NOMO-1 (cell line): ENCODE results near the gene TGFB1I1.

Source experiments
- DNase-seq, 2 experiments: peaks; one replicate each; lab custom pipeline; 2025; ENCODE audit not compliant: unreplicated experiment in 2 of 2; lab: John Stamatoyannopoulos, UW

Gene TGFB1I1

DNA sequence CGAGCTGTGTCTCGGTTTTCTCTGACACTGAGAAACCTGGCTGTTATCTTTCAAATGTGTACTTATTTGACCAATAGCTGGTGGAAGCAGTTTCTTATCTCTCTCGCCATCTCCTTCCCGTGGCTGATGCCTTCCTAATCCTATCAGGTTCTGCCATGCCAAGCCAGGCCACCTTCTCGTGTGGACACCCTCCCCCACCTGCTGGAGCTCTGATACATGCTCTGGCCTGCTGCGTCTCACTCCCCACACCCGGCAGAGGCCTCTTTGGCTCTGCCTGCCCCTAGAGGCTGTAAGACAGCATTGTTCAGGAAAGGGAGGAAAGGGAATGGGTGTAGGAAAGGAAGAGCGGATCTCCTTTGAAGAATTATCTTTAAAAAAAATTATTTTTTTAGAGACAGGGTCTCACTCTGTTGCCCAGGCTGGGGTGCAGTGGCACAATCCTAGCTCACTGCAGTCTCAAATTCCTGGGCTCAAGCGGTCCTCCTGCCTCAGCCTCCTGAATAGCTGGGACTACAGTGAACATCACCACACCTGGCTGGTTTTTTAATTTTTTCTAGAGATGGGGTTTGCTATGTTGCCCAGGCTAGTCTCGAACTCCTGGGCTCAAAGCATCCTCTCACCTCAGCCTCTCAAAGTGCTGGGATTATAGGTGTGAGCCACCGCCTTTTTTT, 20.1 kb upstream of the TGFB1I1 start:
- DNase-seq, result peak in 1 of 2 experiments; percentile 30

DNA sequence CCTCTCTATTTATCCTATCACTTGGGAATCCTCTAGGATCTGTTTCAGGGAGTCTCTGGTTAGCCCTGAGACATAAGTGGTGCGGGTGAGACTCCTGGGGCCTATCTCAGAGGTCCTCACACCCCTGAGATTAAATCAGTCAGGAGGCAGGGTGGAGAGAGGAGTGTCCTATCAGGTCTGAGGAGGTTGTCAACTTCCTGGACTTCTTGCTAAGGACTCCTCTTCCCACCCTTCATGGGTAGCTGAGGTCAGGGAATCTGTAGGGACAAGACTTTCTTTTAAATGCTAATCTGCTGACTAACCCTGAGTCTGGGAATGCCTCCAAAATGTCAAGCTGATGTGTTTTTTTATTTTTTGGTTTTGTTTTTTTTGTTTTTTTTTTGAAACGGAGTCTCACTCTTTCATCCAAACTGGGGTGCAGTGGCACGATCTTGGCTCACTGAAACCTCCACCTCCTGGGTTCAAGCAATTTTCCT, 19.3 kb upstream of the TGFB1I1 start:
- DNase-seq, result no peak

DNA sequence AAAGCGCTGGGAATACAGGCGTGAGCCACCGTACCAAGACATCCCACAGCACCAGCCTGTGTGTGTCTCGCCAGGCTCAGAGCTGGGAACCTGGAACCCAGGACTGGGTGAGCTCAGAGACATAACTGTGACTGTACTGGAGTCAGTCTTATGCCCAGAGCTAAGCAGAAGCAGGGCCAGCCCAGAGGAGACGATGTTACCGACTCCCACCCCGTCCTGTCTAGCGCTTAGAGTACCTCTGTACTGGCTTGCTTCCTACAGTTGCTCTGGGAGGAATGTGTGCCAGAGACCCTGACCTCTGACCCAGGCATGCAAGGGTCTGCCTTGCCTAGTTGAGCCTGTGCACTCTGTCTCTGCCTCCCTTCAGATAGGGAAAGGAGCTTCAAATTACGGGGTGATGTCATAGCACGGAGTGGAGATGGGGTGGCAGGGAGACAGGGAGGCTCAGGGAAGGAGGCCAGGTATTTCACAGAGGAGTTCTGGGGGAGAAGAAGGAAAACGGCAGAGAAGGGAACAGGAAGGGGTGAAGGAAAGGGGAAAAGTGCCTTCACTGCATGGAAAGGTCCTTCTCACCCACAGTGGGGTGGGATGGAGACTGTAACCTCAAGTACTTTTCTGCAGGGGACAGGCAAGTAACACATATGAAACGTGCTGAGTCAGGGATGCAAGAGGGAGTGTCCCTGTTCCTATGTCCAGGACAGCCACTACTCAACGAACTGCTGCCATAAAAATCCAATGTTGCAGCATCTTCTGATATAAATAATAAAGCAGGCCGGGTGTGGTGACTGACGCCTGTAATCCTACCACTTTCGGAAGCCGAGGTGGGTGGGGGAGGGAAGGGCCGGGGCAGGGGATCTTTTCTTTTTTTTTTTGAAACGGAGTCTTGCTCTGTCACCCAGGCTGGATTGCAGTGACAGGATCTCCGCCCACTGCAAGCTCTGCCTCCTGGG, 18.4 kb upstream of the TGFB1I1 start:
- peak; percentile 17 to 47 for DNase-seq

DNA sequence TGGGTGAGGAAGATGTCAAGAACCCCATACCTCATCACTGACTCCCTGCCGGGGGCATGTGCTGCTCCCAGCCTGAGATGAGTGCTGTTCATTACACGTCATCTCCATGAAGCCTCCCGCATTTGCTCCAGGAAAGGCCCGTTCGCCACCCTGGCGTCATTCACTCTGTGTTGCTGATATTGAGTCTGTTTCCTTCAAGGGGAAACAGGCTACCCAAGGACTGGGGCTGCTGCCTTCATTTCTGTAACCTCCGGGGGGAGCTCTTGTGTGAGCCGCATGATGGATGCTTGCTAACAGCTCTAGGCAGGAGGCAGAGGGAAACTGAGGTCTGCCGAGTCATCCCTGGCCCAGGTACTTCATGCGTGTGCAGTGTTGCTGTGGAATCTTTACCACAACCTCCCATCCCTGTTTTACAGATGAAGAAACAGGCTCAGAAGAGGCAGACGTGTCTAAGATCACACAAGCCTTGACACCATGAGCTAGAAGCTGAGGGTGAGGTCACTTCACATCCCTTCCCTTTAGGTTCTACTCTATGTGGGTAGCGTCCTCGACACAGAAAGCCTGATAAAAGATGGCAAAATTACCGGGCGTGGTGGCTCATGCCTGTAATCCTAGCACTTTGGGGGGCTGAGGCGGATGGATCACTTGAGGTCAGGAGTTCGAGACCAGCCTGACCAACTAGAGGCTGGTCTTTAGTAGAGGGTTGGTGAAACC, 16.2 kb upstream of the TGFB1I1 start:
- peak in 1 of 2 experiments; percentile 12 for DNase-seq

DNA sequence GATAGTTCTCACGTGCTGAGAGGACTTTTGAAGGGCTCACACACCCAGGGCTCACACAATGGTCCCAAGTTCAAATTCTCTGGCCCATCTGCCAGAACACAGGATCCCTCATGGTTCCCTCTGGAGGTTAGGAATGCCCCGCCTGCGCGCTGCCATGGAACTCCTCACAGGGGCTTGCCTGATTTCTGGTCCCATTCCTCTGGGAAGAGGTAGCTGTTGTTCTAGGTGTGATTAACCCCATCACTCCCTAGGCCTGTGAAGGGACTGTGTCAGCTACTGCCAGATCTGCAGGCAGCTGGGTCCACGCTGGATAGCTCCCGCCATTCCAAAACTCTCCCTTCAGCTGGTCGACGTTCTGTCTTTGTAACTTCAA, 15.0 kb upstream of the TGFB1I1 start:
- no peak for DNase-seq

DNA sequence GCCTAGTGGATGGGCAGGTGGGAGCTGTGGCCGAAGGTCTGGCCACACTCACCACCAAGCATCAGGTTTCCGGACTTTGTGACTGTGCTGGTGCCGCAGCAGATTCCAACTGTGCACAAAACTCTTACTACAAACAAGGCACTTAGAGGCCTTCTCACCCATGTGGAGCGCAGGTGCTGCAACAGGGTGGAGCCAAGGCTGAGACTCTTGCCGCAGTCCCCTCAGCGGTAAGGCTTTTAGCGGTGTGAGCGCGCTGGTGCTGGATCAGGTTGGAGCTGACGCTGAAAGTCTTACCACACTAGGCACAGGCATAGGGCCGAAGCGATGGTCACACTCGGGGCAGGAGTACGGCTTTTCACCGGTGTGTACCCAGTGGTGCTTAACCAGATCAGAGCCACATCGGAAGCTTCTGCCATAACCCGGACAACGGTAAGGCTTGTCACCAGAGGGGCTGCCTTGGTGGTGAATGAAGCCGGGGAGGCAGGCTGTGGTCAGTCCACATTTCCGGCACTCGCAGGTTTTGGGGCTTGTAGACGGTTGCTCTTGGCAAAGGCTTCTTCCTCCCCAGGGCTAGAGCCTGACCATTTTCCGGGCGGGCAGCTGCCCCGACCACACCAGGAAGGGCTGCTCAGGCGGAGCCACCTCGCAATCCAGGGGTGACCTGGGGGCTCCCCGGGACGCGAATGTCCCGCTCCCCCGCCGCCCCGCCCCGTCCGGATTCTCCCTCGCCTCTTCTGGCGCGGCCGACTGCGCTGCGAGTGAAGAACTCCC, 13.7 kb upstream of the TGFB1I1 start:
- DNase-seq, result peak; percentile 46 to 48

DNA sequence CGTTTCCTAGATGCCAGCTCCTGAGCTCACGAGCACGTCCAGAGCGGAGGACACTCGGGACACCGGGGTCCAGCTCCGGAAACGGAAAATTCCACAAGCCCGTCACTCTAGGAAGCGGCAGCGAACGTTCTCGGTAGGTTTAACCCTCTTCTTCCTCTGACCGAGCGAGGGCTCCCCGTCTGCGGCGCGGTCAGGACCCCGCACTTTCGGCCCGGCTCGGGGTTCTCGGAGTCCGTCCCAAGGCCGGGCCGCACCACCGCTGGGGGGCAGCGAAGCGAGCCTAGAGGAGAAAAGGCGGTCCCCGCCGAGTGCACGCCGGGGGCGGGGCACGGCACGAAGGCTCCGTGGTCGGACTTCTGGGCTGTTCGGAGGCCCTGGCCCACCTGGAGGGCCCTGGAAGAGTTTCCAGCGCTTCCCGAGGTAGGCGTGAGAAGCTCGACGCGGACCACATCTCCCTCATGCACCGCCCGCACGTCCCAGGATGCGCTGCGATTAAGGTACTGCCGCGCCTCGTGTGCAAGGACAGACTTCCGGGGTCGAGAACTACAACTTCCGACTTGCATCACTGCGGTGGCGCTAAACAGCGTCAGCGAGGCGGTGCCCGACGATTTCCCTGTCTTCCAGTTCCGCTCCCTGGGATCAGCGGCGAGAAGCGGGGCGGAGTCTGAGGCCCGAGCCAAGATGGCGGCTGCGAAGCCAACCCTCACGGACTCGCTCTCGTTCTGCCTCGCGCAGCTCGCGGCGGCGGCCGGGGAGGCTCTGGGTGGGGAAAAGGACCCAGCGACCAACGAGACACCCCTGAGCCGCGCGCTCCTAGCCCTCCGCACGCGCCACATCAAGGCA, 12.9 kb upstream of the TGFB1I1 start, which contains the start of gene ARMC5:
ARMC5 (plus strand) TSS at position 658 of the 843 bp plus-strand sequence; CDS start at position 682, 24 bp downstream.
- DNase-seq, result peak; percentile 97 to 98

DNA sequence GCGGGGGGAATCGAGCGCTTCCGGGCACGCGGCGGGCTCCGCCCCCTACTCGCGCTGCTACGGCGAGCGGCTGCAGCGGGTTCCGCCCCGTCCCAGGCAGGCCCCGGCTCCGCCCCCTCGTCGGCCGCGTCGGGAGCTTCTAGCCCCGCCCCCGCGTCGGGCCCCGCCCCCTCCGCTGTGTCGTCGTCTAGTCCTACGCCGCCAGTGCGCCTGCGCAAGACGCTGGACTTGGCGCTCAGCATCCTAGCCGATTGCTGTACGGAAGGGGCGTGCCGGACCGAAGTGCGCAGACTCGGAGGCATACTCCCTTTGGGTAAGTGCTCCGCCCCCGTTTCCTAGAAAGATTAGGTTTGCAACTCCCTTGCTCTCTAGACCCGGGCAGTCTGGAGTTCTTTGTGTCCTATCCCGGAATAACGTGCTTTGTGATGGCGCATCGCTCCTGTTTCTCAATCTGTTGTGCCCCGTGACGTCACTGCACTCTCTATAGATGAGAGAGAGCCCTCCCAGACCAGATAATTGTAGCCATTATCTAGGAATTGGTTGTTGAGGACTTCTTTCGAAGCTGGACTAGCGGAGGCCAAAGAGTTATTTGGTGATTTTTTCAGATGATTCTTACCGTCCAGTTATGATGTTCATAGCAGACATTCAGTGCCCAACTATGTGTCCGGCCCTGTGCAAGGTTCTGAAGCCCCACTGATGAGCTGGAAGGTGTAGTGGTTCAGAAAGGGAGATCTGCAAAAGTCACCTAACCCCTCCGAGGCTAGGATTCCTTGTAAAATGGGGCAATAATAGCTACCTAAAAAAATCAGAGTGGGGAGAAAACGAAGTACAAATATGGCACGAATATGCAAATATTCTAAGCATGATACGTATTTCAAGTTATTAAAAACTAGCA, 12.0 kb upstream of the TGFB1I1 start:
- peak; percentile 98 for DNase-seq

DNA sequence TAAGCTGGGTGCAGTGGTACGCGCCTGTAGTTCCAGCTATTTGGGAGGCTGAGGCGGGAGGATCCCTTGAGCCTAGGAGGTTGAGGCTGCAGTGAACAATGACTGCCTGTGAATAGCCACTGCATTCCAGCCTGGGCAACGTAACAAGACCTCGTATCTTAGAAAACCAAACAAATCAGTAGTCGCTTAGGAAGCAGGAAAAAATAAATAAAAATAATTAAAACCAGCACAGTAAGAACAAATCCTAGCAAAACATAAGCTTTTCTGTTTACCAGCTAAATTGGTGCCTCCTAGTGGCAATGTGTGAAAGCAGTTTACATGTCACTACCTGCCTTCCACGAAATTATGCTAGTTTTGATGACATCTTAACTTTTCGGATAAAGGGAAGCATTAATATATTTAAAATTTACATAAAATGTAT, 11.4 kb upstream of the TGFB1I1 start:
- peak; percentile 7 to 49 for DNase-seq

DNA sequence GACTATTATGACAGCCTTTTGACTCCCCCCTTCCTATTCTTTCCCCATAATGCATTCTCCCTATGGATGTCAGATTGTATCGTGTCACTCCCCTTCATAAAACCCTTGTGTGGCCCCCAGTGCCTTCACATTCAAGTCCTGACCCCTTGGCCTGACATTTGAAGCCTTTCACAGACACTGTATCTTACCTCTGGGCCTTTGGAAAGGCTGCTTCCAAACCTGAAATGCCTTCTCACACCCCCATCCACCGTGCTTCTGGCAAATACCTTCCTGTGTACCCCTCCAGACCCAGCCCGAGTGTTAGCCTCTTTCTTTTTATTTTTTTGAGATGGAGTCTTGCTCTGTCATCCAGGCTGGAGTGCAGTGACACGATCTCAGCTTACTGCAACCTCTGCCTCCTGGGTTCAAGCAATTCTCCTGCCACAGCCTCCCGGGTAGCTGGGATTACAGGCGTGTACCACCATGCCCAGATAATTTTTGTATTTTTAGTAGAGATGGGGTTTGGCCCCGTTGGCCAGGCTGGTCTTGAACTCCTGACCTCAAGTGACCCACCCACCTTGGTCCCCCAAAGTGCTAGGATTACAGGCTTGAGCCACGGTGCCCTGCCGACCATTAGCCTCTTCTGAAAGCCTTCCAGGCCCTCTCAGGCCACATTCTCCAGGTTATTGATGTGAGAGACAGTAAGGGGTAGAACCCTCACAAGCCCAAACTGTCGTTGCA, 10.6 kb upstream of the TGFB1I1 start:
- DNase-seq, result no peak

DNA sequence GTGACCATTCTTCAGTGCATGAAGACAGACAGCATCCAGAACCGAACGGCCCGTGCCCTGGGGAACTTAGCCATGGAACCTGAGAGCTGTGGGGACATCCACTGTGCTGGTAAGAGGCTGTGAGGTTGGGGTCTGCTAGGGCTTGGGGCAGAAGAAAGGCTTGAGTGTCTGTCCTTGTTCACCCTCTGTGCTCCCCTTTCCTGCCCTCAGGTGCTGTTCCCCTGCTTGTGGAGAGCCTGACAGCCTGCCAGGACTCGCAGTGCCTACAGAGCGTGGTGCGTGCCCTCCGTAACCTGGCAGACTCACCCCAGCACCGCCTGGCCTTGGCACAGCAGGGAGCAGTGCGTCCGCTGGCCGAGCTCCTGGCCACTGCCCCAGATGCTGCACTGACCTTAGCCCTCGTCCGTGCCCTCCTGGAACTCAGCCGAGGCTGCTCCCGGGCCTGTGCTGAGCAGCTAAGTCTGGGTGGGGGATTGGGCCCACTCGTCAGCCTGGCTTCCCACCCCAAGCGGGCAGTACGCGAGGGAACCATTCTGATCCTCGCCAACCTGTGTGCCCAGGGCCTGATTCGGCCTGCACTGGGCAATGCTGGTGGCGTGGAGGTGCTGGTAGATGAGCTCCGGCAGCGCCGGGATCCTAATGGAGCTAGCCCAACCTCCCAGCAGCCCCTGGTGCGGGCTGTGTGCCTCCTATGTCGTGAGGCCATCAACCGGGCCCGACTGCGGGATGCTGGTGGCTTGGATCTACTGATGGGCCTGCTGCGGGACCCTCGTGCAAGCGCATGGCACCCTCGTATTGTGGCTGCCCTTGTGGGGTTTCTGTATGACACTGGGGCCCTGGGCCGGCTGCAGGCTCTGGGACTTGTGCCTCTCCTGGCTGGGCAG, 9.8 kb upstream of the TGFB1I1 start:
- DNase-seq, result no peak

DNA sequence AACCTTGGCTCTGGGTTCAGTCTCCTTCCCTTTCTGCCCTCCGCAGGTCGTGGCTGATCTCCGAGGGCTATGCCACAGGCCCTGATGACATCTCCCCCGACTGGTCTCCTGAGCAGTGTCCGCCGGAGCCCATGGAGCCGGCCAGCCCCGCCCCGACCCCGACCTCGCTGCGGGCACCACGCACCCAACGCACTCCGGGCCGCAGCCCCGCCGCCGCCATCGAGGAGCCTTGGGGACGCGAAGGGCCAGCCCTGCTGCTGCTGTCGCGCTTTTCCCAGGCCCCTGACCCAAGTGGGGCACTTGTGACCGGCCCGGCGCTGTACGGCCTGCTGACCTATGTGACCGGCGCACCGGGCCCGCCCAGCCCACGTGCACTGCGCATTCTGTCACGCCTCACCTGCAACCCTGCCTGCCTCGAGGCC, 7.6 kb upstream of the TGFB1I1 start:
- no peak for DNase-seq

DNA sequence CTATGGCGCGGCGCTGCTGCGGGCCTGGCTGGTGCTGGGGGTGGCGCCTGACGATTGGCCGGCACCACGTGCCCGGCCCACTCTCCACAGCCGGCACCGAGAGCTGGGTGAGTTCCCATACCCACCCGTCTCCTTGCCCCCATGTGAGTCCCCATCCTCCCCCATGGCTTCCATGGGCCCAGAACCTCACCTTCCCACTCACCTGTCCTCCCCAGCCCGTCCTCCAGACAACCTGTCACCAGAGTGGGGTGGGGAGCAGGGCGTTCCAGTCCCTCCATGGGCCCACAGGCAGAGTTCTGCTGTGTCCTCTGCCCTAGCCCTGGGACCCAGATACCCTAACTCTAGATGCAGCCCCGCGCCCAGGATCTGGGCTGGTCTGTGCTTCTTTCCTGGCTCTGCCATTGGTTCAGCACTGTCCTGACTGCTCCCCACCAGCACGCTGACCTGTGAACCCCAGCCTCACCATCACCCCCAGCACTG, 7.1 kb upstream of the TGFB1I1 start:
- no peak for DNase-seq

DNA sequence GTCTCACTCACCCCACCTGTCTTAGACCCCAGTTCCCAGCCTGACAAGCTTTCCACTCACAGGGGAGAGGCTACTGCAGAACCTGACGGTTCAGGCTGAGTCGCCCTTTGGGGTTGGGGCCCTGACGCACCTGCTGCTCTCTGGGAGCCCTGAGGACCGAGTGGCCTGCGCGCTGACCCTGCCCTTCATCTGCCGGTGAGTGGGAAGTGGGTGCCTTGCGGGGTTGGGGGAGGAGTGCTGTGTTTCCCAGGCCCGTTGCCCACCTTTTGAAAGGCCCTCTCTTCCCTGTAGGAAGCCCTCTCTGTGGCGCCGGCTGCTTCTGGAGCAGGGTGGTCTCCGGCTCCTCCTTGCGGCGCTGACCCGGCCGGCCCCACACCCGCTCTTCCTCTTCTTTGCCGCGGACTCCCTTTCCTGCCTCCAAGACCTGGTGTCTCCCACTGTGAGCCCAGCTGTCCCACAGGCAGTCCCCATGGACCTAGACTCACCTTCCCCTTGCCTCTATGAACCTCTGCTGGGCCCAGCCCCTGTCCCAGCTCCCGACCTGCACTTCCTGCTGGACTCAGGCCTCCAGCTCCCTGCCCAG, 6.1 kb upstream of the TGFB1I1 start:
- DNase-seq, result no peak

DNA sequence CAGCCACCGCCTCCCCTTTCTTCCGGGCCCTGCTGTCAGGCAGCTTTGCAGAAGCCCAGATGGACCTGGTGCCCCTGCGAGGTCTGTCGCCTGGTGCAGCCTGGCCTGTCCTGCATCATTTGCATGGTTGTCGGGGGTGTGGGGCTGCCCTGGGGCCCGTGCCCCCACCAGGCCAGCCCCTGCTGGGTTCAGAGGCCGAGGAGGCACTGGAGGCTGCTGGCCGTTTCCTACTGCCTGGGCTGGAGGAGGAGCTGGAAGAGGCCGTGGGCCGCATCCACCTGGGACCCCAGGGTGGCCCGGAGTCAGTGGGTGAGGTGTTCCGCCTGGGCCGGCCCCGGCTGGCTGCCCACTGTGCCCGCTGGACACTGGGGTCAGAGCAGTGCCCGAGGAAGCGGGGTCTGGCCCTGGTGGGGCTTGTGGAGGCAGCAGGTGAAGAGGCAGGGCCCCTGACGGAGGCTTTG, 5.5 kb upstream of the TGFB1I1 start:
- DNase-seq, result no peak

DNA sequence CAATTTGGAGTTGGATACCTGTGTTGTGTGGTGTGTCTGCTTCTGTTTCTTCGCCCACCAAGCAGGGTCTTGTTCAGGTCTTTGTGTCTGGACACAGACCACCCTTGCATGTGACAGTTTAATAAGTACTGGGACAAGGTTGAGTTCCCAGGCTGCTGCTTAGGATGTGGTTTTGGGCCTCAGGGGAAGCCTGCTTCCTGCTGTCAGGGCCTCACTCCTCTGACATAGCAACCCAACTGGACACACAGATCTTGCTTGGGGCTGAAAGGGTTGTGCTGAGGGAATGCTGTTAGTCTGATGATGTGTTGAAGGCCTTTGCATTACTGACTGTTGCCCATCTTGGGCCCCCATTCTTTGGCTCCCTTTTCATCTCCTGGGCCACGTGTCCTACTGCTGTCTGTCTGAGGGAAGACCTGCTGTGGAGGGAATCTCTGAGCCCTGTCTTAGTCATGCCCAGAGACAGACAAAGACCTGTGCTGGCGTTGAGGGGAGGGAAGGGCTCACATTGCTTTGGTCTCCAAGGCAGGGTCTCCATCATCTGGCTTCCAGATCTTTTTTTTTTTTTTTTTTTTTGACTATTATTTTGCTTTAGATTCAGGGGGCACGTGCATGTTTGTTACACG, 4.7 kb upstream of the TGFB1I1 start:
- no peak for DNase-seq
